Thoracic aorta (tissue), 2 donors: ENCODE results near the gene LMO7. TPM values are rescaled to one million over a fixed set of nuclear protein-coding genes. Genes with fewer than 3 reads are reported as not detected.

Source experiments
- ATAC-seq: fragments of 150-250 bp; one replicate; pipeline ENCODE4 v1.8.0; 2017; ENCODE audit warnings: low read depth; ENCODE audit not compliant: insufficient number of reproducible peaks, low FRiP score
- DNase-seq: peaks from one replicate; pipeline ENCODE4 v3.0.0-alpha.2; 2020; ENCODE audit warnings: low spot score
- H3K27ac ChIP-seq, 2 donors: fragments of 200-600 bp; sonication (generic); 1 replicate in 1 of 2; 2 replicates in 1 of 2; pipeline ENCODE4 v1.5.1; 2016; ENCODE audit warnings: mild to moderate bottlenecking in 2 of 2, moderate library complexity in 2 of 2
- H3K27me3 ChIP-seq: fragments of 200-600 bp; sonication (generic); replicated peaks from 2 replicates; pipeline ENCODE4 v1.6.0; 2016; ENCODE audit warnings: mild to moderate bottlenecking; ENCODE audit not compliant: insufficient read depth
- H3K36me3 ChIP-seq: fragments of 200-600 bp; sonication (generic); one replicate; pipeline ENCODE4 v1.5.1; 2016
- H3K4me1 ChIP-seq, 2 donors: fragments of 200-600 bp; sonication (generic); 1 replicate in 1 of 2; 2 replicates in 1 of 2; pipeline versions ENCODE4 v1.5.1 to v1.6.0; 2016; ENCODE audit warnings: low read depth in 2 of 2, mild to moderate bottlenecking in 1 of 2; ENCODE audit not compliant: control insufficient read depth in 1 of 2
- H3K4me3 ChIP-seq: fragments of 200-600 bp; sonication (generic); 2 replicates; pipeline ENCODE4 v1.5.1; 2016; ENCODE audit warnings: mild to moderate bottlenecking
- H3K9me3 ChIP-seq: fragments of 200-600 bp; sonication (generic); 2 replicates; pipeline ENCODE4 v1.5.1; 2016
- CTCF ChIP-seq: fragments of 200-600 bp; sonication (generic); IDR thresholded peaks from one replicate; pipeline ENCODE4 v1.5.1; 2019; ENCODE audit warnings: antibody characterized with exemption
- total RNA-seq, 2 donors: library from RNA; depleted of rRNA; stranded (reverse); fragments of >200 nt; gene quantifications; one replicate each; pipeline versions ENCODE4 v1.1.0 to v1.2.3, GENCODE V29; 2016

The LMO7 gene
- total RNA-seq, 2 donors from 2014 or later: 76.3 to 89.9 TPM

GRCh38 chr13:75889427-75889826 lies 253.3 kb downstream of the LMO7 start:
- ATAC-seq (no peak), DNase-seq (no peak)
- no peak for TF ChIP-seq CTCF
- Histone ChIP-seq H3K36me3 (no peaks in the 10 kb centered on the region), H3K27me3 (no peaks in the 10 kb centered on the region), H3K27ac (no peak overlapping the region), H3K9me3 (no peaks in the 10 kb centered on the region), H3K4me1 (no peaks in the 10 kb centered on the region), H3K4me3 (no peak overlapping the region)

- H3K9me3 ChIP-seq: no peaks in the 10 kb centered on the region
- H3K4me1 ChIP-seq: no peaks in the 10 kb centered on the region
- no peak for TF ChIP-seq CTCF
- no peak overlapping the region for H3K4me3 ChIP-seq
- H3K27me3 ChIP-seq: no peaks in the 10 kb centered on the region
- ATAC-seq: no peak
- DNase-seq: no peak
- H3K27ac ChIP-seq: no peak overlapping the region
- no peaks in the 10 kb centered on the region for H3K36me3 ChIP-seq
Measured at GRCh38 chr13:75895168-75895567, 259.0 kb downstream of the LMO7 start.

GRCh38 chr13:75896271-75896670 lies 260.1 kb downstream of the LMO7 start:
- no peak for TF ChIP-seq CTCF
- H3K9me3 ChIP-seq: no peaks in the 10 kb centered on the region
- H3K27ac ChIP-seq: no peak overlapping the region

GRCh38 chr13:75897386-75897785 lies 261.3 kb downstream of the LMO7 start:
- ATAC-seq (no peak), DNase-seq (no peak)
- Histone ChIP-seq H3K27me3 (no peaks in the 10 kb centered on the region), H3K36me3 (no peaks in the 10 kb centered on the region), H3K27ac (no peak overlapping the region), H3K9me3 (no peaks in the 10 kb centered on the region), H3K4me1 (peaks cover 8 to 16% of the 10 kb centered on the region in 2 donors), H3K4me3 (no peak overlapping the region)
- no peak for TF ChIP-seq CTCF

More at GRCh38 chr13:75896271-75896670, 260.1 kb downstream of the LMO7 start:
- Histone ChIP-seq H3K4me3 (no peak overlapping the region), H3K4me1 (peaks cover 0 to 5% of the 10 kb centered on the region in 2 donors), H3K27me3 (no peaks in the 10 kb centered on the region), H3K36me3 (no peaks in the 10 kb centered on the region)
- no peak for ATAC-seq
- no peak for DNase-seq

- ATAC-seq (no peak), DNase-seq (no peak)
- H3K36me3 ChIP-seq: no peaks in the 10 kb centered on the region
- no peak overlapping the region for H3K4me3 ChIP-seq
- H3K4me1 ChIP-seq: peaks cover 8 to 27% of the 10 kb centered on the region in 2 donors
- no peaks in the 10 kb centered on the region for H3K27me3 ChIP-seq
- no peaks in the 10 kb centered on the region for H3K9me3 ChIP-seq
- no peak for TF ChIP-seq CTCF
- H3K27ac ChIP-seq: peak overlapping the region; percentile 44 to 65
Measured at GRCh38 chr13:75901501-75901900, 265.4 kb downstream of the LMO7 start.
